ENCODE data around the gene OSBPL3.

DNA sequence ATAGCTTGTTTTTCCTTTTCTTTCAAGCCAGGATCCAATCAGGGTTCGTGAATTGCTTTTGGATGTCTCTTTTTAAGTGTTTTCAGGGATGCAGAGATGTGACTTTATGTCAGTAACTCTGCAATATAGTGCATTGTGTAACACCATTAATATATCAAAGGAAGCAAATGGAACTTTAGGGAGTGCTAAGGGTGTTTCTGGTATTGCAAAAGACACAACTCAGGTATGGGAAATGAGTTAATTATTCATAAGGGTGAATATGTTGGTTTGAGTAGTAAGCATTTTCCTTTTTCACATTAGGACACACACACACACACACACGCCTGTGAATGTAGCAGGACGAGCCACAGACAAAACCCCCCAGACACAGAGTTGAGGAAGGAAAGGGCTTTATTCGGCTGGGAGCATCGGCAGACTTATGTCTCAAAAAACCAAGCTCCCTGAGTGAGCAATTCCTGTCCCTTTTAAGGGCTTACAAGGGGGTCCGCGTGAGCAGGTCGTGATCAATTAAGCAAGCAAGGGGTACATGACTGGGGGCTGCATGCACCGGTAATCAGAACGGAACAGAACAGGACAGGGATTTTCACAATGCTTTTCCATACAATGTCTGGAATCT, 190.9 kb downstream of the OSBPL3 start:
- TF ChIP-seq, protein P1, sequence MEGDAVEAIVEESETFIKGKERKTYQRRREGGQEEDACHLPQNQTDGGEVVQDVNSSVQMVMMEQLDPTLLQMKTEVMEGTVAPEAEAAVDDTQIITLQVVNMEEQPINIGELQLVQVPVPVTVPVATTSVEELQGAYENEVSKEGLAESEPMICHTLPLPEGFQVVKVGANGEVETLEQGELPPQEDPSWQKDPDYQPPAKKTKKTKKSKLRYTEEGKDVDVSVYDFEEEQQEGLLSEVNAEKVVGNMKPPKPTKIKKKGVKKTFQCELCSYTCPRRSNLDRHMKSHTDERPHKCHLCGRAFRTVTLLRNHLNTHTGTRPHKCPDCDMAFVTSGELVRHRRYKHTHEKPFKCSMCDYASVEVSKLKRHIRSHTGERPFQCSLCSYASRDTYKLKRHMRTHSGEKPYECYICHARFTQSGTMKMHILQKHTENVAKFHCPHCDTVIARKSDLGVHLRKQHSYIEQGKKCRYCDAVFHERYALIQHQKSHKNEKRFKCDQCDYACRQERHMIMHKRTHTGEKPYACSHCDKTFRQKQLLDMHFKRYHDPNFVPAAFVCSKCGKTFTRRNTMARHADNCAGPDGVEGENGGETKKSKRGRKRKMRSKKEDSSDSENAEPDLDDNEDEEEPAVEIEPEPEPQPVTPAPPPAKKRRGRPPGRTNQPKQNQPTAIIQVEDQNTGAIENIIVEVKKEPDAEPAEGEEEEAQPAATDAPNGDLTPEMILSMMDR (IDR thresholded peaks at IDR 0.05 in 8 of 11, conservative IDR thresholded peaks at IDR 0.05 in 3 of 11), result no peak
- TF ChIP-seq POLR2A (IDR thresholded peaks at IDR 0.05) (no peak), POLR2AphosphoS5 (IDR thresholded peaks at IDR 0.05) (no peak)
